ENCODE measurements around the gene GABPB1.
"Not testable (repeated sequence)": the region's sequence is repeated elsewhere in the genome, so short reads cannot be mapped to it uniquely, and the experiment has no call there.

GABPB1 gene
- total RNA-seq, result 25.9 to 33.3 (median 28.7) reads per million in 4 donors

DNA sequence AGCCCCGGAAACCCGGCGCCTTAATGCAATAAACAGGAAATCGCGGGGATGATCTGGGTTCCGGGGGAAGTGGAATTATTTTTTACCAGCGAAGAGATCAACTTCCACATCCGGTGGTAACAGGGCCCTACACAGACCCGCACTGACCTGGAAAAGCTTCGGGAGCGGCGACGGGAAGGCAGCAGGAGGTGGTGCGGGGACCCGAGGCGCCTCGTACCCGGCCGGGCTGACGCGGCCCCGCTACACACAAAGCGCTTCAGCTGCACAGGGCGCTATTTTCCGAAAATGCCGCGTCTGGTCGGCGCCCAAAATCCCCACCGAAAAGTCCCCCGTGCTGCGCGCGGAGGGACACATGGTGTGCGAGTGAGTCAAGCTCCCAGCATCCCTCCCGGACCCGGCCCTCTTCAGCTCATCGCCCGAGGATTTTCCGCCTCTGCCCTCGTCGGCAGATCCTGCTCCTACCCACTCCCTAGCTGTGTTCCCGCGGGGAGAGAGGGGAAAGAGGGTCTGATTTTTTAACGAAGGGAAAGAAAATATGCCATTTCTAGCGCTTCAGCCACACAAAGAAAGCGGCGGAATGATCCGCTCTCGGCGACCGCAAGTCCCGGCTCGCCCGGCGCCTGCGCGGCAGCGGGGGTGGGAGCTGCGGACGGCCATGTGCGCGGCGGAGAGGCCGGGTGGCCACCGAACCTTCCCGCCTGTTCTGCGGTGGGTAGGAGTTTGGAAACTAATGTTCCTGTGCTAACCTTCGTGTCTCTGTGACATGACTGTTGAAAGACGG is at the start of gene GABPB1:
Gene GABPB1, minus strand, starts transcription at position 361 of the 781 bp plus-strand sequence. CDS start 45,400 bp downstream, outside the sequence.
- DNase-seq, result peak; percentile 73 to 92 (median 81)

DNA sequence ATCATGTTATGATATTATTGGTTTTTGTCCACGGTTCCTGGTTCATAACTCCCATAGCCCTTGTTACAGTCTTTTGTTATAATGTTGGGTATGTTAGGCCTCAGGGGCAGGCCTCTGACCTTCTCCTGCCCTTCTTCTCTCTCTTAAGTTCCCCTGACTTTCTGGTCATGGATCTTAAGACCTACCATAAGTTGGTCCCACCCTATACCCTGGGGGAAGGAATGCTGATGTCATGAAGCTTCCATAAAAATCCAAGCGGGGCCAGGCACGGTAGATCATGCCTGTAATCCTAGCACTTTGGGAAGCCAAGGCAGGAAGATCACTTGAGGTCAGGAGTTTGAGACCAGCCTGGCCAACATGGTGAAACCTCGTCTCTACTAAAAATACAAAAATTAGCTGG is 36.6 kb upstream of the GABPB1 start:
- not testable (repeated sequence) for DNase-seq

DNA sequence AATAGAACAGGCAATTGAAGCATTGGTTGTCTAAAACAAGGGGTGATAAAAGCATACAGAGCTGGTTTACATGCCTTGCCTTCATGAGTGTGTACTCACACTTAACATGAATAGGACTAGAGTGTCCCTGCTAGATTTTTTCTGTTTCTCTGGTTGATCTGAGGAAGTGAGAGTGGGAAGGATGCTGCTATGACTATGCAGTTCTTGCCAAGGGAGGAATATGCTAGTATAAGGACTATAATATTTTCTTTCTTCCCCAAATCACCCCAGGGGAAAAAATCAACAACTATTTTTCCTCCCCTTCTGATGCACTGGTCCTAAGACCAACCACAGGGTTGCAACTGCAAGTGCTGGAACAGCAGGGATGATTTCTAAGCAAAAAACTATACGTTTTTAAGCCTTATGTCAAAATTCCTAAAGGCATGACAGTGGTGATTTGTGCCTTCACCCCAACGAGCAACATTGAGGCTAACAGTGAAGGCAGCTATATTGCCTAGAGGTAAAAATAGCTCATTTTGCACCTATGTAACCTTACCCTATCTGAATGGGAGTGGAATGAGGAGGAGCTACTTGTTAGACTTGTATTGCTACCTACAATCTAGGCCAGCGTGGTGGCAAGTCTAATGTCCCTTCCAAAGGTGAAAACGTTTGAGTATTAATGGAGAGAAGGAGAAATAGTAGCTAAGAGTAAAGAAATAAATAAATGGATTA is 35.7 kb upstream of the GABPB1 start:
- DNase-seq, result no peak

DNA sequence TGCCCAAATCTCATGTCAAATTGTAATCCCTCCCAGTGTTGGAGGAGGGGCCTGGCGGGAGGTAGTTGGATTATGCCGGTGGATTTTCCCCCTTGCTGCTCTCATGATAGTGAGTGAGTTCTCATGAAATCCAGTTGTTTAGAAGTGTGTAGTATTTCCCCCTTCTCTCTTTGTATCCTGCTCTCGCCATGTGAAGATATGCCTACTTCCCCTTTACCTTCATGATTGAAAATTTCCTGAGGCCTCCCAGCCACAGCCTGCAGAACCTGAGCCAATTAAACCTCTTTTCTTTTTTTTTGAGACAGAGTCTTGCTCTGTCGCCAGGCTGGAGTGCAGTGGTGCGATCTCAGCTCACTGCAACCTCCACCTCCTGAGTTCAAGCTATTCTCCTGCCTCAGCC is 27.4 kb upstream of the GABPB1 start:
- not testable (repeated sequence) for DNase-seq

DNA sequence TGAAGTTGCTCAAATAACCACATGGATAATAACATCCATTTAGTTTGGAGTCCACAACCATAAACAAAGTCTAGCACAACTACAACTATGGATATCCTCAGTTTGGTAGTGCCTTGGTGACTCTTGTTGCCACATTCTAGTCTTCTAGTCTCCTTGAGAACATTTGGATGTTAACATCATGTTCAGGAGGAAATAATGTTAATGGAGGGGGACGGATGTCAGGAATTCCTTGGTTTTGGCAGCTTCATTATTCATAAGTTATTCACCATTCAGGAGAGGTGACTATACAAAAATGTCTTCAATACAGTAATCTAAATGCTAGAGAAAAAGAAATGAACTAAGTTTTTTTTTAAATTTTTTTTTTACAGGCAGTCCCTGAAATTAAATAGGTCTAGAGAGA is 26.4 kb upstream of the GABPB1 start:
- no peak for DNase-seq

DNA sequence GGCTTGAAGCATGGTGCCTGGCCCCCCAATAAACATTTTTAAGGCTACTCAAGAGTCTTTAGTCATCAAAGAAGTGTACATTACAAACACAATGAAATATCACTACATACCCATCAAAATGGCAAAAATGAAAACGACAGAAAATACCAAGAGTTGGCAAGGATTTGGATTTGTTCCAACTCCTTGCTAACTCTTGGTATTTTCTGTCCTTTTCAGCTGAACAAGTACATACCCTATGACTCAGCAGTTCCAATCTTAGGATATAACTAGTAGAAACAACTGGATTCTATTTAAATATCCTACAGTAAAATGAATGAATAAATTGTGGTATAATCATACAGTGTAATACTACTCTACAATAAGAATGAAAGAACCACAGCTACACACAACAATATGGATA is 25.1 kb upstream of the GABPB1 start:
- DNase-seq, result no peak

DNA sequence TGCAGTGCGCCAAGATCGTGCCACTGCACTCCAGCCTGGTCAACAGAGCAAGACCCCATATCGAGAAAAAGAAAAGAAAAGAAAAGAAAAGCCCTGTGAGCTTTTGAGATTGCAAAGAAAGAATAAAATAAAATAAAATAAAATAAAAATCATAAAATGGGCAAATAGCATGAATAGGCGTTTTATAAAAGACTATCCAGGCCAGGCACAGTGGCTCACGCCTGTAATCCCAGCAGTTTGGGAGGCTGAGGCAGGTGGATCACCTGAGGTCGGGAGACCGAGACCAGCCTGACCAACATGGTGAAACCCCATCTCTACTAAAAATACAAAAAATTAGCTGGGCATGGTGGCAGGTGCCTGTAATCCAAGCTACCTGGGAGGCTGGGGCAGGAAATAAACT is 24.4 kb upstream of the GABPB1 start:
- DNase-seq, result not testable (repeated sequence)

DNA sequence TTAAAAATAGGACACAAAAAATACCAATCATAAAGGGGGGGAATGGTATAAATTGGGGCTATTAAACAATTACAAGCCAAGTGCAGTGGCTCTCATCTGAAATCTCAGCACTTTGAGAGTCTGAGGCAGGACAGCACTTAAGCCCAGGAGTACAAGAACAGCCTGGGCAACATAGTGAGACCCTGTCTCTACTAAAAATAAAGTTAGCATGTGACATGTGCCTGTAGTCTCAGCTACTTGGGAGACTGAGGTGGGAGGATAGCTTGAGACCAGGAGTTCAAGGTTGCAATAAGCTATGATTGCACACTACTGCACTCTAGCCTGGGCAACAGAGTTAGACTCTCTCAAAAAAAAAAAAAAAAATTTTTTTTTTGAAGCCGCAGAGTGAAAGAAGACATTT is 23.8 kb upstream of the GABPB1 start:
- DNase-seq, result no peak

DNA sequence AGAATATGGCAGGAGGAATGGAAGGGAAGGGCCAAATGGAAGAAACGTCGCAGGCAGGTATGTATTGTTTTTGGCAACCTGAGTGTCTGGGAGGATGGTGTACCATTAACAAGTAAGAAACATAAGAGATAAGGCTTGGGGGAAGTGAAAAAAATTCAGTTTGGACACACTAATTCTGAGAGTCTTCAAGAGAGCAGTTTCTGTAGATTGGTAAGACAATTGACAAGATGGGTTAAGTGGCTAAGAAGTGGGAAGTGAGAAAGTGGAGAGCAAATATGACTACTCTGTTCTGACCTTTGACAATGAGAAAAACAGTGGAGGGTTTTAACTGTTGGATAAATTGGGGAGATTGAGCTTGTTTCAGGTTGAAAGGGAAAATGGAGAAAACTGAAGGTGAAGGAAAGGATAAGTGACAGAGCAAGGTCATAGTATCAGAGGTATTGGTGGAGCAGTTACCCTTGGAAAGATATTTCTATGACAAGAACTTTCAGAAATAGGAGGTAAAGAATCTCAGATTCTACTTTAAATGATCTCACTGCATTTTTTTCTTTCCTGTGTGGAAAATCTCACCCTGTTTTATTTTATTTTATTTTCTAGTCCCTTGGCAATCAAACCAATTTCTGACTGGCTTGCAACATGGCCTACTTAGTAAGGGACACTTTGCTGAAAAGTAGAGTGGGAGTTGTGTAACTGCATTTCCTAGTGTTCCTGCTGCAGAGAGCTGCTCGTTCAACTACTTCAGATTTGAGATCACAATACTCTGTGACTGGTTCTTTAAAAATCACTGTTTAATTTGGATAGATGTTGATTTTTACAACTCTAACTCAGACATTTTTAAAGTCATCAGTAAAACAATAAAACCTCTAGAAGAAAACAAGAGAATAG is 23.1 kb upstream of the GABPB1 start:
- peak in 1 of 5 donors; percentile 66 for DNase-seq

DNA sequence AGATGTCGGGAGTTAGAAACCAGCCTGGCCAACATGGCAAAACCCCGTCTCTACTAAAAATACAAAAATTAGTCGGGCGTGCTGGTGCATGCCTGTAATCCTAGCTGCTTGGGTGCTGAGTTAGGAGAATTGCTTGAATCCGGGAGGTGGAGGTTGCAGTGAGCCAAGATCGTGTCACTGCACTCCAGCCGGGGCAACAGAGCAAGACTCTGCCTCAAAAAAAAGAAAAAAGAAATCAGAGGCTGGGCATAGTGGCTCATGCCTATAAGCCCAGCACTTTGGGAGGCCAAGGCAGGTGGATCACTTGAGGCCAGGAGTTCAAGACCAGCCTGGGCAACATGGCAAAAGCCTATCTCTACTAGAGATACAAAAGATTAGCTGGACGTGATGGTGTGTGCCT is 14.6 kb upstream of the GABPB1 start:
- DNase-seq, result not testable (repeated sequence)

DNA sequence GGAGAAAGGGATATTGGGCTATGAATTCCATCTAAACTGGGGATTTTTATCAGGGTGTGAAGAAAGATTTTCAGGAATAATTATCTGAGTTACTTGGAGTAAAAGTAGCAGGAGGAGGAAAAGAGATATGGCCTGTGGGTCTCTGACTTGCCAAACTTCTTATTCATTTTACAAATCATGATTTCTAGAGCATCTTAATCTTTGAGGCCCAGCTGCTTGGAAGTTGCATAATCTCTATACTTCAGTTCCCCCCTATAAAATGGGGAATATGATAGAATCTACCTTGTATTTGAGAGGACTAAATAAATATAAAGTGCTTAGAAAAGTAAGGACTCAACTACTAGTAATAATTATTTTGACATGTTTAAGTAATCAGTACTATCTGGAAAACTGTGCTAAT is 11.0 kb upstream of the GABPB1 start:
- DNase-seq, result no peak

DNA sequence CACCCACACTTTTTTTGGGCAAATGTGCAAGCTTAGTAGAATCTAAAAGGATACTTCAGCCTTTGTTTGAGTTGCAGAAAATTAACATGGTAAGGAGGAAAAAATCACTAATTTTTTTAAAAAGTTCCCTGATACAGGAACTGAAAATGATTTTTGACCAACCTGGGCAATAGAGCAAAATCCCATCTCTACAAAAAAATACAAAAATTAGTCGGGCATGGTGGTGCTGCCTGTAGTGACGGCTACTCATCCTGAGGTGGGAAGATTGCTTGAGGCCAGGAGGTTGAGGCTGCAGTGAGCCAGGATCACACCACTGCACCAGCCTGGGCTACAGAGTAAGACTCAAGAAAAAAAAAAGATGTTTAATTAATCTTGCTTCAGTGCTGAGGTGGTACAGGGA is 10.6 kb upstream of the GABPB1 start:
- DNase-seq, result no peak

DNA sequence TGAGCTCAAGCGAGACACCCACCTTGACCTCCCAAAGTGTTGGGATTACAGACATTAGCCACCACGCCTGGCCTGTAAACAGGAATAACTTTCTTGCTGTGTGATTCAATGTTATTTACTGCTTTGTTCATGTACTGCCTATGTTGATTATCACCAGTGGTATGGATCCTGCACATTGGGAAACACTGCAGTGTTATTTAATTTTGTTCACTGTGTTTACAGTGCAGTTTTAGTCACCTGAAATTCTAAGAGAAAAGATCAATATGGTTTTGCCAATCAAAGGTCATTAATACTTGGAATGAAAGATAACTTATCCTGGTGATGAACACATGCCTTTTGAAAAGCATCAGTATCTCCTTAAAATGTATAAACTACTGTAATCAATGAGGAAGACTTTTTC is 8.6 kb upstream of the GABPB1 start:
- no peak for DNase-seq

DNA sequence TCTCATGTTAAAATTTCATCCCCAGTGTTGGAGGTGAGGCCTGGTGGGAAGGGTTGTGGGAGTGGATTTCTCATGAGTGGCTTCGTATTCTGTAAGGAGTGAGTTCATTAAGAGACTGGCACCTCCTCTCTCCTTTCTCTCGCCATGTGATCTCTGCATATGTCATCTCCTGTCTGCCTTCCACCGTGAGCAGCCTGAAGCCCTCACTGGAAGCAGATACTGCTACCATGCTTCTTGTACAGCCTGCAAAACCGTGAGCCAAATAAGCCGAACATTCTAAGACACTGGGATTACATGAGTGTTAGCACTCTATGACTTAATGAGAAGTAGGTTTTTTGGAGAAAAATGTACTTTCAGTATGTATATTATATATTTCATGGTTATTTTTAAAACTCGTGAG is 6.8 kb upstream of the GABPB1 start:
- no peak for DNase-seq

DNA sequence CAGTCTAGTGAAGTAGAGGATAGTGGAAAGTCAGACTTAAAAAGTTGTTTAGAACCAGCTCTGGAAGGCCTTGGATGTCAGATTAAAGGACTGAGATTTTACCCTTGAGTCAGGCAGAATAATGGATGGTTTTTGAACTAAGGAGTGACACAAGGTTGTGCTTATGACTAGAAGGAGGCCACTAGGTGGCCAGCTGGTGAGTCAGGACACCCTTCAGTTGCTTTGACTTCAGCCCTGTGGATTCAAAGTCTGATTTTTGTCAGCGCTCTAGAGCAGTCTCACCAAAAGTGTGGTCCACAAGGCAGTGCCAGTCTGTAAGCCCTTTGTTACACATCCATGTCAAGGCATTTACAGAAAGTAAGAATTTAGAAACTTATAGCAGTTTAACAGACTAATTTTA is 3.8 kb upstream of the GABPB1 start:
- peak in 1 of 5 donors; percentile 56 for DNase-seq

DNA sequence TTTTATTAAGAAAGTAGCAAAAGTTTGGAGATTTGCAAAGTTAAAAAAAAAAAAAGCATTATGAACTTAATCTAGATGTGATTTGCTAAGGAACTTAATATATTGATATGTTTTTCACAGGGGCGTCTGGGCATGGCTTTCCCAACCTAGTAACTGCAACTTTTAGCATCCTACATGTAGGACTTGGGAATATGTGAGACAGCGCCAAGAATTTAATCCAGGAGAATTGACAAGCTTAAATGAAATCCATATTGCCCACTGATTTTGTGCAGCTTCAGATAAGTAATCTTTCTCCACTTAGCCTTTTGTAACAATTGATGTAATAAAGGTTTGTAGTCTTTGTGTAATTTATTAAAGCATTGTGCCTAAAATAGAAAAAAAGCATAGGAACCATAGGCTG is 982 bp upstream of the GABPB1 start:
- no peak for DNase-seq

DNA sequence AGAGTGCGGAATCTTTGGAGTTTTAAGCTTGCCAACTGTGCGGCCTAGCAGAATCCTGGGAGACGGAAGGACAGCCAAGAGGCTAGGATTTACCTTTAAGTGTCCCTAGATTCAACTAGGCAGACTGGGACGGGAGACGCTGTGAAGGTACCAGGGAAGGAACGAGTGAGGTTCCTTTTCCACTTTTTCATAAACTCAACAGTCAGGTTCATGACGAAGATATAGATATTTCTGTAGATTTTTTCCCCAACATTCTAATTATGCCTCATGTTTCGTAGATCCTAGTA is 564 bp upstream of the GABPB1 start:
- DNase-seq, result no peak

DNA sequence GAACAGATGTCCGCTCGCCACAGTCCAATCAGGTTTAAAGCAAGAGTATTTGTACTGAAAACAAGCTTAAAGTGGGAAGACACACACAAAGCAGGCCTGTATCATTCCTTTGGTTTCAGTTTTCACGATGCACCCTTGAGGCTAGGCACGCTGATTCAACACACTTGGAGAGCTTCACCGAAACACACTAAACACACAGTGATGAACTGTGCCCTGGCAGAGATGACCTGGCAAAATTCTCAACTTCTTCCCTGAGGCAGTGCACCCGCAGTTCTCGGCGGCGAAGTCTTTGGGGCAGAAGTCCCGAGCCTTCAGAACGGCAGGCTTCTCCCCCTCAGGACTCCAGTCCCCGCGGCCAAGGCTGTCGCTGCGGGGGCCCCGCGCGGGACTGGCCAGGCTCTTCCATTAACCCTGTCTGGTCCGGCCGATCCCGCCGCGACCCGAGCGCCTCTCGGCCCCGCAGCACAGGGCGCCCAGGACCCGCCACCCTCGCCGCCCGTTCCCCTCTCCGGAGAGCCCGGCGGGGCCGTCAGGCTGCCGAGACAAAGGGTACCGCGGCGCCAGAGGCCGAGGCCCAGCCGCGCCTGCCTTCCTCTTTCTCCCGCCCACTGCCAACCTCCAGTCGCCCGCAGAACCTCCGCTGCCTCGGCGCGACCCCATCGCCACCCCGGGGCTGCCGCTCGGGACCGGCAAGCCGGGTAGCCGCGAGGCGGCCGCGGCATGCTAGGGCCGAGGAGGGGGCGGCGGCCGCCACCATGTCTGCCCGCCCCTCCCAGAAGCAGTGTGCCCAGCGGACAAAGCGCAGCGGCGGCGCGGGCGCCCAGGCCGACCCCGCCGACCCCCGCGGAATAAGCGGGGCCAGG is 792 bp downstream of the GABPB1 start:
- DNase-seq, result peak in 4 of 5 donors; percentile 12 to 83 (median 35)

DNA sequence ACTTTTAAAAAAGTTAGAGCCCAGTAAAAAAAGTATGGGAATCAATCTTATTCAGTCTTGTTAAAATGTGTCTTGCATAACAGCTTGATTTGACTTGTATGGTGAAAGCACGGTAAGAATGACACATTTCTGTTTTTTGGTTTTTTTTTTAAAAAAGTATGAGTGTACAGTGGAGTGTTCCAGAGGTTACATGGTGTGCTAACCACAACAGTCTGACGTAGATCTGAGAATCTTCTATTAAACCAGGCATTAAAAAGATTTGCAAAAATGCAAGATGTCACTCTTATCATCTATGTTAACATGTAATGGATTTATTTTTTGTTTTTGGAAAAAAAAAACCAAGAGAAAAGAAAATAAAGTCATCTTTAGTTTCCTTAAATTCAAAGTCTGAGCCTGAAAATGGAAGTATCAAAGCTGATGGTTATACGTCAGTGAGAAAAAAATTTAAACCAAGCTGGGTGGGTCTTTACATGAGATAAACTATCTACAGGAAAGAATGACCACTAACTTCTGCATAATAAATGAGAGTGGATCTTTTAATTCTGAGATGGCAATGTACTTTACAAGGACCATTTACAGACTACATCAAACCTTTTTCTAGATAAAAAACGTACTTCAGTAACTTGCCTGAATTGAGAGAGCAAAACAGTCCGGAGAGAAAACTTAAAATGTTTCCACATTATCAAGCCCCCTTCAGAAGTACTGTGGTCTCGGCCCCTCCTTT is 1.6 kb downstream of the GABPB1 start:
- peak in 4 of 5 donors; percentile 10 to 87 (median 24) for DNase-seq

DNA sequence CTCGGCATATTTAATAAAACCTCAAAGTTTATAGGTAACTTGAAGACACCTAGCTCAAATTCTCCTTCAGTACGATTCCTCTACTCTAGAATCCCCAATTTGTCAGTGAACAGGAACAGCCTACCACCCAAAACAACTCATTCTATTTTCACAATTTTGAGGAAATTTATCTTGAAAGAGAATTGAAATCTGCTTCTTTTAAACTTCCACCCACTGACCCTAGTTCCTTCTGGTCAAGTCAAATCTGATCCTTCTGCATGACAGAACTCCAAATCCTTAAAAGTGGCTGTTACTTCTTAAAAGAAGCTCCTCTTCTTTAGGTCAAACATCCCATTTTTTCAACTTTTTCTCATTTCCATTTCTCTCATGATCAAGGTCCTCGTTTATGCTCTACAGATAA is 4.4 kb downstream of the GABPB1 start:
- no peak for DNase-seq

DNA sequence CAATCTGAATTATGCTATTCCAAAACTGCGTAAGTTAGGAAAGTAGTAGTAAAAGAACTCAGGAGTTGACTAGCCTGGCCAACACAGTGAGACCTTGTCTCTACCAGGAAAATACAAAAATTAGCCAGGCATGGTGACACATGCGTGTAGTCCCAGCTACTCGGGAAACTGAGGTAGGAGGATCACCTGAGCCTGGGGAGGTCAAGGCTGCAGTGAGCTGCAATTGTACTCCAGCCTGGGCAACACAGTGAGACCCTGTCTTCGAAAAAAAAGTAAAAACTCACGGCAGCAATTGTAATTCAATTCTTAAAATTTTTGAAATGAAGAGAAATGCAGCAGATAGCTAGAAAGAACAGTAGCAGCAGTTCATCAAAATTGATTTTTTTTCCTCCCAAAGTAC is 9.7 kb downstream of the GABPB1 start:
- DNase-seq, result no peak

DNA sequence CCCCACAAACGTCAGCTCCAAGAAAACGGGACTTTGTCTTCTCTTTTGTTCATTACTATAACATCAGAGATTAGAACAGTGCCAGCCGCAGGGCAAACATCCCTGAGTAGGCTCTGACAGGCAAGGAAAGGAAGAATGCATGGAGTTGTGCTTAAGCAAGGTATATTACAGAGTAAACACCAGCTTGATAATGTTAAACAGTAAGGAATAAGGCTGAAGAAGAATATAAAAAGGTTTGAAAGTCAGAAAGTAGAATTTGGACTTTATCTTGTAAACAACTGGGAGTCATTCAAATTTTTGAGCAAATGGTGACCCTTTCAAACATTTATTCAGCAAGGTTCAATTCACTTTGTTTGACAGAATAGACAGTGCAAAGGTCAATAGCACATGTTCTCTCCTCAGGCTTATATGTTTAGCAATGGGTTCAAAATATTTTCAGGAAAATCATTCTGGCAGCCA is 11.0 kb downstream of the GABPB1 start:
- no peak for DNase-seq

All from T-helper 1 cell (primary cell).